Measurements from ENCODE around the gene DAB1.

DNA sequence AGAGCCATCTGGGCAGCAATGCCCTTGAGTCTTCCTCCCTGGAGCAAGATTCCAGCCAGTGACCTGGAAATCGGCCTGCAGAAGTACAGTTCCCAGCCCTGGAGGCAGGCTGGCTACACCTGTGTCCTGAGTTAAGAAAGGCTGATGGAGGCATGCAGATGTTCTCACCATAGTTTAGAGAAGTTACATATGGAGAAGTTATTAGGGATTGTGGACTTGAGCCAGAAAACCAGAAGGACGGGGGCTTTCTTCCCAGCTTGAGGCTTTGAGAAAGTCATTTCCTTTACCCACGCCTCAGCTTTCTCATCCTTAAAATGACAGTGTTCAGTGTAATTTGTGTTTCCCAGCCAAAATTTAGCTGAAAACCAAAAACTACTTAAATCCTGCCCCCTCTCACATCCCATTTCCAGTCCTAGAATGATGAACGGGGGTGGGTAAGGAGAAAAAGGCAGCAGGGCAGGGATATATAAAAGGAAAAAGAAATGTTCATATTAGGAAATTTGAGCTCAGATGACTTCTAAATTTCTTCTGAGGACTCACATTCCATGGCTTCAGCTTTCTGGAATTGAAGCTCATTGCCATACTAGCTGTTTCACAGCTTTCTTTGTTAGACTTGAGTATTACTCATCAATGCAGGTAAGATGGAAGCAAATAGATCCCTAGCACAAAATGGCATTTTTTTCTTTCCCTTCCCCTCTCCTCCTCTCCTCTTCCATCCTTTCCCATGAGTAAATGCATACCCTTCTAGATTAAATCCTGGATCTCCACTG lies 443.7 kb downstream of the DAB1 start:
- TF ChIP-seq, protein P1, sequence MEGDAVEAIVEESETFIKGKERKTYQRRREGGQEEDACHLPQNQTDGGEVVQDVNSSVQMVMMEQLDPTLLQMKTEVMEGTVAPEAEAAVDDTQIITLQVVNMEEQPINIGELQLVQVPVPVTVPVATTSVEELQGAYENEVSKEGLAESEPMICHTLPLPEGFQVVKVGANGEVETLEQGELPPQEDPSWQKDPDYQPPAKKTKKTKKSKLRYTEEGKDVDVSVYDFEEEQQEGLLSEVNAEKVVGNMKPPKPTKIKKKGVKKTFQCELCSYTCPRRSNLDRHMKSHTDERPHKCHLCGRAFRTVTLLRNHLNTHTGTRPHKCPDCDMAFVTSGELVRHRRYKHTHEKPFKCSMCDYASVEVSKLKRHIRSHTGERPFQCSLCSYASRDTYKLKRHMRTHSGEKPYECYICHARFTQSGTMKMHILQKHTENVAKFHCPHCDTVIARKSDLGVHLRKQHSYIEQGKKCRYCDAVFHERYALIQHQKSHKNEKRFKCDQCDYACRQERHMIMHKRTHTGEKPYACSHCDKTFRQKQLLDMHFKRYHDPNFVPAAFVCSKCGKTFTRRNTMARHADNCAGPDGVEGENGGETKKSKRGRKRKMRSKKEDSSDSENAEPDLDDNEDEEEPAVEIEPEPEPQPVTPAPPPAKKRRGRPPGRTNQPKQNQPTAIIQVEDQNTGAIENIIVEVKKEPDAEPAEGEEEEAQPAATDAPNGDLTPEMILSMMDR (IDR thresholded peaks at IDR 0.05), result no peak
- no peak for TF ChIP-seq POLR2A (IDR thresholded peaks at IDR 0.05)

All from sigmoid colon (tissue), 3 donors.